SK-N-MC (cell line): Measurements from ENCODE around the gene CDV3.

Source experiments
- EZH2 ChIP-seq: fragments of 200-600 bp; sonication (generic); IDR thresholded peaks from one replicate; pipeline ENCODE4 v1.6.1; 2017; ENCODE audit warnings: antibody characterized with exemption
- POLR2AphosphoS5 ChIP-seq: IDR thresholded peaks from 2 replicates; pipeline ENCODE4 v1.6.1; 2012; ENCODE audit warnings: mild to moderate bottlenecking, low read depth, low read length, borderline replicate concordance

DNA sequence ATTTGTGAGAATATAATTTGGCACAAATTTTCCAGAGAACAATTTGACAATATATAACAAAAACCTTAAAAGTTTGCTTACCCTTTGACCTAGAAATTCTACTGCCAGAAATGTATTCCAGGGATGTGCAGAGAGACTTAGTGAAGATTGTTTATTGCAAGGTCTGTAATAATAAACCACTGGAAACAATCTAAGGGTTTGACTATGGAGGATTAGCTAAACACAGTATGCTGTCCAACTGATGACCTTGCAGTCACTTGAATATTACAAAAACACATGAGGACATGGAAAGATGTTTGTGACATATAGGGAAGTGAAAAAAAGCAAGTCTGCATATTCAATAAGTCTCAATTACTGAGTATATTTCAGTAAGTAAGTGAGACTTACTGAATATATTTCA lies 48.1 kb upstream of the CDV3 start:
- TF ChIP-seq EZH2 (no peak), POLR2AphosphoS5 (no peak)
